CD8-positive, alpha-beta memory T cell (primary cell): ENCODE results near the gene NHLRC2. TPM values are rescaled to one million over a fixed set of nuclear protein-coding genes. Genes with fewer than 3 reads are reported as not detected.

Experiments used
- CTCF ChIA-PET: fragments of 350-600 bp; sonication (Branson Sonifier 250); formaldehyde crosslinking; loops from one replicate; lab custom pipeline; 2021; ENCODE audit warnings: antibody characterized with exemption; lab: Charles Lee
- POLR2A ChIA-PET: fragments of 350-600 bp; sonication (Branson Sonifier 250); formaldehyde crosslinking; loops from one replicate; lab custom pipeline; 2021; ENCODE audit warnings: antibody characterized with exemption; lab: Charles Lee
- DNase-seq, 5 donors: peaks; one replicate each; pipeline versions ENCODE4 v3.0.0 to v3.0.0-alpha.2; 2020 to 2022; ENCODE audit warnings: mixed read lengths in 1 of 5
- H3K27ac ChIP-seq: one replicate; pipeline ENCODE4 v1.7.0; 2013; ENCODE audit warnings: low read depth, mild to moderate bottlenecking, low read length, moderate library complexity
- H3K27me3 ChIP-seq: 2 replicates; pipeline ENCODE4 v1.7.0; 2013; ENCODE audit warnings: low read length, mild to moderate bottlenecking; ENCODE audit not compliant: insufficient read depth, poor library complexity, severe bottlenecking
- H3K36me3 ChIP-seq: 2 replicates; pipeline ENCODE4 v1.7.0; 2013; ENCODE audit warnings: mild to moderate bottlenecking, low read length, moderate library complexity; ENCODE audit not compliant: insufficient read depth
- H3K4me1 ChIP-seq: 2 replicates; pipeline ENCODE4 v1.7.0; 2013; ENCODE audit warnings: mild to moderate bottlenecking, low read length, moderate library complexity; ENCODE audit not compliant: insufficient read depth
- H3K4me3 ChIP-seq: 2 replicates; pipeline ENCODE4 v1.7.0; 2013; ENCODE audit warnings: mild to moderate bottlenecking, low read length
- H3K9me3 ChIP-seq: 2 replicates; pipeline ENCODE4 v1.7.0; 2013; ENCODE audit warnings: mild to moderate bottlenecking, low read length
- H3K27ac Mint-ChIP-seq, 8 donors: one replicate each; pipeline ENCODE4 v1.8.0; 2020 to 2021; ENCODE audit warnings: mixed read lengths in 8 of 8, mild to moderate bottlenecking in 6 of 8, inconsistent platforms in 3 of 8, moderate library complexity in 3 of 8
- H3K27me3 Mint-ChIP-seq, 2 donors: one replicate each; pipeline ENCODE4 v1.8.0; 2020 to 2021; ENCODE audit warnings: mixed read lengths in 2 of 2, mild to moderate bottlenecking in 1 of 2, moderate library complexity in 1 of 2
- H3K36me3 Mint-ChIP-seq, 3 donors: one replicate each; pipeline ENCODE4 v1.8.0; 2020 to 2021; ENCODE audit warnings: mixed read lengths in 3 of 3, inconsistent platforms in 1 of 3, mild to moderate bottlenecking in 1 of 3
- H3K4me1 Mint-ChIP-seq, 3 donors: one replicate each; pipeline ENCODE4 v1.8.0; 2020 to 2021; ENCODE audit warnings: mixed read lengths in 3 of 3, inconsistent platforms in 1 of 3, mild to moderate bottlenecking in 1 of 3
- H3K4me3 Mint-ChIP-seq, 7 donors: one replicate each; pipeline ENCODE4 v1.8.0; 2020 to 2021; ENCODE audit warnings: mixed read lengths in 7 of 7, mild to moderate bottlenecking in 6 of 7, moderate library complexity in 4 of 7, inconsistent platforms in 2 of 7
- H3K9me3 Mint-ChIP-seq, 5 donors: one replicate each; pipeline ENCODE4 v1.8.0; 2020 to 2022; ENCODE audit warnings: mixed read lengths in 5 of 5, mild to moderate bottlenecking in 3 of 5, moderate library complexity in 2 of 5, inconsistent platforms in 1 of 5
- polyA plus RNA-seq: library from polyadenylated mRNA; unstranded; fragments of 300-500 nt; fragmentation: Illumina TruSeq; gene quantifications from one replicate; pipeline ENCODE4 v1.2.3, GENCODE V29; 2021
- total RNA-seq, 2 experiments: library from RNA; stranded (reverse); gene quantifications; one replicate each; pipeline ENCODE4 v1.2.3, GENCODE V29; 2021

Gene NHLRC2
- total and polyA plus RNA-seq, 3 experiments from 2014 or later: 7.3 to 33.1 (median 30.8) TPM

- ChIA-PET CTCF (no interaction called here), POLR2A (no interaction called here)
- Histone ChIP-seq H3K4me1 (no peaks in the 10 kb centered on the region), H3K27ac (no peak overlapping the region), H3K27me3 (no peaks in the 10 kb centered on the region), H3K9me3 (no peaks in the 10 kb centered on the region), H3K4me3 (no peak overlapping the region), H3K36me3 (peaks cover 4% of the 10 kb centered on the region)
- Mint-ChIP-seq H3K9me3 (peaks cover 0 to 3% (median 0%) of the 10 kb centered on the region in 5 donors), H3K27ac (no peak overlapping the region), H3K4me3 (no peak overlapping the region), H3K36me3 (peaks cover 15 to 55% (median 34%) of the 10 kb centered on the region in 3 donors), H3K4me1 (peaks cover 22 to 30% (median 29%) of the 10 kb centered on the region in 3 donors), H3K27me3 (no peaks in the 10 kb centered on the region)
- no peak for DNase-seq
Measured at GRCh38 chr10:113880236-113880635, 25.8 kb downstream of the NHLRC2 start.

- H3K27ac ChIP-seq: no peak overlapping the region
- ChIA-PET CTCF (no interaction called here), POLR2A (no interaction called here)
- no peak overlapping the region for H3K4me3 ChIP-seq
- H3K36me3 ChIP-seq: peaks cover 5% of the 10 kb centered on the region
- DNase-seq: peak in 1 of 5 donors; percentile 1
- peaks cover 19 to 62% (median 41%) of the 10 kb centered on the region in 3 donors for H3K36me3 Mint-ChIP-seq
- peak overlapping the region in 2 of 8 donors; percentile 32 to 37 for H3K27ac Mint-ChIP-seq
- H3K27me3 ChIP-seq: no peaks in the 10 kb centered on the region
- no peaks in the 10 kb centered on the region for H3K27me3 Mint-ChIP-seq
- peaks cover 0 to 3% (median 0%) of the 10 kb centered on the region in 5 donors for H3K9me3 Mint-ChIP-seq
- no peaks in the 10 kb centered on the region for H3K4me1 ChIP-seq
- no peaks in the 10 kb centered on the region for H3K9me3 ChIP-seq
- H3K4me3 Mint-ChIP-seq: no peak overlapping the region
- peaks cover 18 to 25% (median 23%) of the 10 kb centered on the region in 3 donors for H3K4me1 Mint-ChIP-seq
Measured at GRCh38 chr10:113882240-113882639, 27.8 kb downstream of the NHLRC2 start.

GRCh38 chr10:113889911-113890310 is 35.5 kb downstream of the NHLRC2 start:
- no peaks in the 10 kb centered on the region for H3K27me3 Mint-ChIP-seq
- no peak overlapping the region for H3K27ac ChIP-seq
- peaks cover 4% of the 10 kb centered on the region for H3K36me3 ChIP-seq
- peaks cover 4 to 56% (median 27%) of the 10 kb centered on the region in 3 donors for H3K36me3 Mint-ChIP-seq
- H3K9me3 ChIP-seq: no peaks in the 10 kb centered on the region
- no peaks in the 10 kb centered on the region for H3K9me3 Mint-ChIP-seq
- H3K27me3 ChIP-seq: no peaks in the 10 kb centered on the region
- ChIA-PET POLR2A (no interaction called here), CTCF (no interaction called here)
- no peaks in the 10 kb centered on the region for H3K4me1 ChIP-seq
- H3K4me1 Mint-ChIP-seq: peaks cover 0 to 11% (median 6%) of the 10 kb centered on the region in 3 donors
- no peak overlapping the region for H3K27ac Mint-ChIP-seq
- no peak overlapping the region for H3K4me3 Mint-ChIP-seq
- no peak overlapping the region for H3K4me3 ChIP-seq
- DNase-seq: no peak

- Mint-ChIP-seq H3K9me3 (no peaks in the 10 kb centered on the region), H3K4me1 (peaks cover 0 to 11% (median 6%) of the 10 kb centered on the region in 3 donors), H3K27ac (no peak overlapping the region), H3K27me3 (no peaks in the 10 kb centered on the region), H3K4me3 (no peak overlapping the region), H3K36me3 (peaks cover 11 to 56% (median 28%) of the 10 kb centered on the region in 3 donors)
- Histone ChIP-seq H3K36me3 (no peaks in the 10 kb centered on the region), H3K4me1 (no peaks in the 10 kb centered on the region), H3K27ac (no peak overlapping the region), H3K9me3 (no peaks in the 10 kb centered on the region), H3K27me3 (no peaks in the 10 kb centered on the region), H3K4me3 (no peak overlapping the region)
- no peak for DNase-seq
- POLR2A ChIA-PET: no interaction called here
- CTCF ChIA-PET: no interaction called here
Measured at GRCh38 chr10:113890769-113891168, 36.3 kb downstream of the NHLRC2 start.

GRCh38 chr10:113891476-113891875 is 37.0 kb downstream of the NHLRC2 start:
- Mint-ChIP-seq H3K4me3 (no peak overlapping the region), H3K4me1 (peaks cover 0 to 11% (median 6%) of the 10 kb centered on the region in 3 donors), H3K36me3 (peaks cover 11 to 50% (median 24%) of the 10 kb centered on the region in 3 donors), H3K9me3 (no peaks in the 10 kb centered on the region), H3K27me3 (no peaks in the 10 kb centered on the region), H3K27ac (peak overlapping the region in 2 of 8 donors; percentile 33 to 77)
- Histone ChIP-seq H3K36me3 (no peaks in the 10 kb centered on the region), H3K27ac (no peak overlapping the region), H3K4me3 (no peak overlapping the region), H3K9me3 (no peaks in the 10 kb centered on the region), H3K27me3 (no peaks in the 10 kb centered on the region), H3K4me1 (no peaks in the 10 kb centered on the region)
- DNase-seq: no peak
- CTCF ChIA-PET: no interaction called here
- POLR2A ChIA-PET: no interaction called here

GRCh38 chr10:113893570-113893969 is 39.1 kb downstream of the NHLRC2 start:
- Mint-ChIP-seq H3K27ac (peak overlapping the region in 2 of 8 donors; percentile 37 to 45), H3K27me3 (no peaks in the 10 kb centered on the region), H3K36me3 (peaks cover 12 to 45% (median 20%) of the 10 kb centered on the region in 3 donors), H3K9me3 (no peaks in the 10 kb centered on the region), H3K4me1 (peaks cover 0 to 11% (median 6%) of the 10 kb centered on the region in 3 donors), H3K4me3 (no peak overlapping the region)
- Histone ChIP-seq H3K9me3 (no peaks in the 10 kb centered on the region), H3K27me3 (no peaks in the 10 kb centered on the region), H3K4me1 (no peaks in the 10 kb centered on the region), H3K4me3 (no peak overlapping the region), H3K27ac (no peak overlapping the region), H3K36me3 (peaks cover 5% of the 10 kb centered on the region)
- POLR2A ChIA-PET: no interaction called here
- no peak for DNase-seq
- CTCF ChIA-PET: no interaction called here

GRCh38 chr10:113894581-113894980 is 40.1 kb downstream of the NHLRC2 start:
- CTCF ChIA-PET: no interaction called here
- Mint-ChIP-seq H3K4me1 (peaks cover 0 to 11% (median 6%) of the 10 kb centered on the region in 3 donors), H3K36me3 (peaks cover 12 to 52% (median 21%) of the 10 kb centered on the region in 3 donors), H3K27me3 (no peaks in the 10 kb centered on the region), H3K27ac (no peak overlapping the region), H3K4me3 (no peak overlapping the region), H3K9me3 (no peaks in the 10 kb centered on the region)
- no peaks in the 10 kb centered on the region for H3K27me3 ChIP-seq
- H3K9me3 ChIP-seq: no peaks in the 10 kb centered on the region
- no peak for DNase-seq
- H3K36me3 ChIP-seq: peaks cover 5% of the 10 kb centered on the region
- no peaks in the 10 kb centered on the region for H3K4me1 ChIP-seq
- POLR2A ChIA-PET: no interaction called here
- H3K27ac ChIP-seq: no peak overlapping the region
- H3K4me3 ChIP-seq: no peak overlapping the region

GRCh38 chr10:113895018-113895417 is 40.6 kb downstream of the NHLRC2 start:
- Histone ChIP-seq H3K27ac (no peak overlapping the region), H3K4me1 (no peaks in the 10 kb centered on the region), H3K27me3 (no peaks in the 10 kb centered on the region), H3K36me3 (peaks cover 5% of the 10 kb centered on the region), H3K9me3 (no peaks in the 10 kb centered on the region), H3K4me3 (no peak overlapping the region)
- H3K4me3 Mint-ChIP-seq: no peak overlapping the region
- ChIA-PET POLR2A (no interaction called here), CTCF (no interaction called here)
- H3K27ac Mint-ChIP-seq: peak overlapping the region in 1 of 8 donors; percentile 24
- no peaks in the 10 kb centered on the region for H3K27me3 Mint-ChIP-seq
- DNase-seq: no peak
- H3K36me3 Mint-ChIP-seq: peaks cover 12 to 51% (median 20%) of the 10 kb centered on the region in 3 donors
- peaks cover 0 to 9% (median 6%) of the 10 kb centered on the region in 3 donors for H3K4me1 Mint-ChIP-seq
- H3K9me3 Mint-ChIP-seq: no peaks in the 10 kb centered on the region
